Hepatic stellate cell (primary cell): Measurements from ENCODE around the gene ZNF211.

Source experiments
- DNase-seq: peaks from one replicate; pipeline ENCODE4 v3.0.0; 2011; ENCODE audit warnings: low spot score

ZNF211 gene

DNA sequence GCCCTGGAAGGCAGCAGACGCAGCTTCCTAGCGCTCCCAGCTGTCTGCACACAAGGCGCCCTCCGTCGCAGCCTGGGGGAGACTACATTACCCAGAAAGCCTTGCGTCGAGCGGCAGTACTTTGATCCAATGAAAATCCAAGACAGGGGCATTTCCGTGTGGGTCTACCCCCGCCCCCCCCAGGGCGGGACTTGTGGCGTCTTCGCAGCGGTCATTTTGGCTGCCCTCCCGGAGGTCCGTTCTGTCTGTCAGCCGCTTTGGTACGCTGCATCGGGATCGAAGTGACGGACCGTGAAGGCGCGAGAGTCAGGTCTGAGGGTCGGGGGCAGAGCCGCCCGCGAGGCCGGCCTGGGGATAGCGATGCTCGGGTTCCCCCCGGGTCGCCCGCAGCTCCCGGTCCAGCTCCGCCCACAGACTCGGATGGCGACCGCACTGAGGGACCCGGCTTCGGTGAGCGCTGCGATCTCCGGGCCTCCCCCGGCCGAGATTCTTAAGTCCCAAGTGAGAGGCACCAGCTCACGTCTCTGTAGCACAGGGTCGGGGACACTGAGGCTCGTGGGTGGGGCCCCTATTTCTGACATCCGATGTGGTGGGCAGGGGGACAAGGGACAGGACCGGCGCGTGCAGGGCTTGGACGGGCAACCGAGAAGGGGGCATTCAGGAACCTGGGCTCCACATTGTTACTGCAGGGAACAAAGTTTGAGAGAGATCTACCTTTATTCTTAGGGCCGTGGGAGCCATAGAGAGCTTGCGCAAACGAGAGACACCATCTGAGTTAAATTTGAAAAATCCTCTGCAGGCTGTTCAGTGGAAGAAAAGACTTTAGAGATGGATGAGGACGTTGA is at the start of gene ZNF211:
TSS of gene ZNF211 (plus strand) at position 182 of the 845 bp plus-strand sequence. CDS start at position 361, 179 bp downstream.
- DNase-seq = peak; percentile 95

GRCh38 chr19:57583521-57584416 is 49.2 kb upstream of the ZNF211 start, which contains the start of gene ZIK1:
Gene ZIK1 (plus strand): TSS chr19:57584145. CDS start chr19:57584357, 212 bp downstream.
- DNase-seq = peak; percentile 99

- DNase-seq = peak; percentile 65
These were observed 45.4 kb upstream of the ZNF211 start for GRCh38 chr19:57587529-57587928.

DNA sequence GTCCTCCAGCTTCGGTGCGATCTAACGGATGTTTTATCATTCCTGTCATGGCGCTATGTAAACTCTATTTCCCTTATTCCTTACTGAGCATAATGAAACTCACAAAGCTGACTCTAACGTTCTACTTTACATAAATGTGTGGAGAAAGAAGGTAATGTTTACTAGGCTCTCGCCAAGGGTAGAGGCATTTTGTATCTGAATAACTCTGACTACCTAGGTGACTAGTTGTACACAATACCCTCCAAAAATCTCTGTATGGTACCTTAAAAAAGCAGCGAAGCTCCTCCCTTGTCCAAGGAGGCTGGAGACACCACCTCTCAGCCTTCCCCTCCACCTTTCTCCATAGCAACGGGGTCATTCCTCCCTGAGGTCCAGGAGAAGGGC is 33.6 kb upstream of the ZNF211 start:
- no peak for DNase-seq

DNA sequence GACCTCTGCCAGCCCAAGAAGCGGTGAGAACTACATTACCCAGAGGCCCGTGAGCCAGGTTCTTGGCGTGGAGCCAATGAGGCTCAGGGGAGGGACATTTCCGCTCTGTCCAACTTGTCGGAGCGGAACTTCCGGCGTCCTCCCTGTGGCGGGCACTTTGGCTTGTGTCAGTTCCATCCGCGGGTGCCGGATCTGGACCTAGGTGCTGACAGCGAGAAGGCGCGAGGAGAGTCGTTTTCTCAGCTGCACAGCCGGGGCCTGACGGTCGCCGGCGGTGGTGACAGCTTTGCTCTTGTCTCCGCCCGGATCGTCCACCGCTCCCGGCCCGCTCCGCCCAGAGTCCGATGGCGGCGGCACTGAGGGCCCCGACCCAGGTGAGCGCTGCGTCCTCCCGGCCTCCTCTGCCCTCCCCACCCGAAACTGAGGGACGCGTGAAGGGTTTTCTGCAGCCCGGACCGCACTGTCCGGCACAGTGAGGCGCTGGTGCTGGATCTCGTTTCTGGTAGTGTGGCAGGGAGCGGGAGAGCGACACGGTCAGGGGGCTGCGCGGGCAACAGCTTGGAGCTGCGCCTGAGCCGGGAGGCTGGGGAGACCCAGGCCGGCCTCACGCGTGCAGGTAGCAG is 33.1 kb upstream of the ZNF211 start, which contains the start of gene ZNF530:
TSS of gene ZNF530 (plus strand) at position 125 of the 623 bp plus-strand sequence. CDS start 4,461 bp downstream, outside the sequence.
- peak; percentile 89 for DNase-seq

DNA sequence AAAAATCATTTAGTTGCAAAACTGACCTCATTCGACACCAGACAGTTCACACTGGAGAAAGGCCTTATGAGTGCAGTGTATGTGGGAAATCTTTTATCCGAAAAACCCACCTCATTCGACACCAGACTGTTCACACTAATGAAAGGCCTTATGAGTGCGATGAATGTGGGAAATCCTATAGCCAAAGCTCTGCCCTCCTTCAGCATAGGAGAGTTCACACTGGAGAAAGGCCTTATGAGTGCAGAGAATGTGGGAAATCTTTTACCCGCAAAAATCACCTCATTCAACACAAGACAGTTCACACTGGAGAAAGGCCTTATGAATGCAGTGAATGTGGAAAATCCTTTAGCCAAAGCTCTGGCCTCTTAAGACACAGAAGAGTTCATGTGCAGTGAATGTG is 26.0 kb upstream of the ZNF211 start:
- DNase-seq = no peak

DNA sequence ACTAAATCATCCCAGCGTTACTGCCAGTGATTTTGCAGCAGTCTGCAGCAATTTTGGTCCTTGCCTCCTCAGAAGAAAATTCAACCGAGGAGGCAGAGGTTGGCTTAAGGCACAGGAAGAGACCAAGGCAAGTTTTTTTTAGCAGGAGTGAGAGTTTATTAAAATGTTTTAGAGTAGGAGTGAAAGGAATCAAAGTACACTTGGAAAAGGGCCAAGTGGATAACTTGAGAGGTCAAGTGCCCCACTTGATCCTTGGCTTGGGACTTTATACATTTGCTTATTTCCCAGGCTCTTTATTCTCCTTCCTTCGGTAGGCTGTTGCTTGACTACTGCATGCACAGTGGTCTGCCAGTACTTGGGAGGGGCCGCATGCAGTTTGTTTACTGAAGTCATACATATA is 21.9 kb upstream of the ZNF211 start:
- no peak for DNase-seq

- peak; percentile 95 for DNase-seq
These were observed 18.8 kb upstream of the ZNF211 start, which contains the start of gene ZNF134 for GRCh38 chr19:57613941-57614743. Gene ZNF134 (plus strand): TSS chr19:57614242. CDS start chr19:57619469, 5,227 bp downstream.

DNA sequence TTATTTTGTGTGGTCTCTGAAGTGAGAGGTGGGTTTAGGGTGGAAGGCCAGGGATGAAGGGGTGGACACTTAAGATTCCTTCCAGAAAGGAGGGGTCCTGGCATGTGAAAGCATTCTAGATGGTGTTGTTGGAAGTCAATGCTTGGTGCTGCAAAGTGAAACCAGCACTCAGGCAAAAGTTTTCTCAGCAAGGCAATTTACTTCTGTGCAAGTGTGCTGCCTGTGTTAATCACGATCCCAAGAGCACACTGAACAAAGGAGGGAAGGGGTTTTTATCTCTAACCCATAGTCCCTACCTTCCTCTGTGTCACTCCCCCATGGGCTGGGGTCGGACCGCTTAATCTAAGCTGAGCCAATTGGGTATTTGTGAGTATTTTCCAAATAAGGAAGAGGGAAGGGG is 17.6 kb upstream of the ZNF211 start:
- DNase-seq = no peak

GRCh38 chr19:57620673-57621348 is 12.2 kb upstream of the ZNF211 start:
- DNase-seq = no peak

- no peak for DNase-seq
These were observed 9.9 kb upstream of the ZNF211 start for GRCh38 chr19:57623091-57623490.

- no peak for DNase-seq
These were observed 814 bp downstream of the ZNF211 start for GRCh38 chr19:57633832-57634131.

GRCh38 chr19:57637379-57637778 is 4.4 kb downstream of the ZNF211 start:
- DNase-seq = no peak

DNA sequence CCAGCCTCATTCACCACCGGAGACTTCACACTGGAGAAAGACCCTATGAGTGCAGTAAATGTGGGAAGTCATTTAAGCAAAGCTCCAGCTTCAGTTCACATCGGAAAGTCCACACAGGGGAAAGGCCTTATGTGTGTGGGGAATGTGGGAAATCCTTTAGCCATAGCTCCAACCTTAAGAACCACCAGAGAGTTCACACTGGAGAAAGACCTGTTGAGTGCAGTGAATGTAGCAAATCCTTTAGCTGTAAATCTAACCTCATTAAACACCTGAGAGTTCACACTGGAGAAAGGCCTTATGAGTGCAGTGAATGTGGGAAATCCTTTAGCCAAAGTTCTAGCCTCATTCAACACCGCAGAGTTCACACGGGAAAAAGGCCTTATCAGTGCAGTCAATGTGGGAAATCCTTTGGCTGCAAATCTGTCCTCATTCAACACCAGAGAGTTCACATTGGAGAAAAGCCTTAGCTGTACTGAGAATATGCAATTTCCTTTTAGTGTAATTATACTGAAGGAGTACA is 8.8 kb downstream of the ZNF211 start:
- no peak for DNase-seq

DNA sequence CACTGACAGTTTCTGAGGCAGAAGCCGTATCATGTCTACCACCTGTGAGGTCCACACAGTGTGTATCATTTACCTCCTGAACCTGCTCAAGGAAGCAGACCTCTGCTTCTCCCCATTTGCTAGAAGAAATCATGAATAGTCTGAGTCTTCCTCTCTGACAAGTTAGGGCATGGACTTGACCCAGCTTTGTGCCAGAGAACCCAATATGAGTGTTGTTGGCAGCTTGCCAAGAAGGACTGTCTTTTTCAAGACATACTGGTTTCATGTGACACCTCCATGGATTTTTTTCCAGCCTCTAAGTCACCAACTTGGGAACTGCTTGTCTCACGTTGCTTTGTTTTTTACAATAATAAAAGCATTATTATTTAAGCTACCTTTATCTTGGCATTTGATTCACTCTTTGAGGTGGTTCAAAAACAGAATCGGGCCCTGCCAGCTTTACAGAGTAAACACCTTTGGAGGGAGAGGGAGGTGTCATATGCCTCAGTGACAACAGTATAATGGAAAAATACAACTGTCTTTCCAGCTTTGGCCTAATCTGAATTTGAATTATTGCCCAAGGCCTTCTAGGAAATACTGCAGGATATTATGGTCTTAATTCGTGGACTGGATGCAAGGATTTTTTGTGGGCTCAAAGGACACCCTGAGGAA is 9.6 kb downstream of the ZNF211 start:
- no peak for DNase-seq

DNA sequence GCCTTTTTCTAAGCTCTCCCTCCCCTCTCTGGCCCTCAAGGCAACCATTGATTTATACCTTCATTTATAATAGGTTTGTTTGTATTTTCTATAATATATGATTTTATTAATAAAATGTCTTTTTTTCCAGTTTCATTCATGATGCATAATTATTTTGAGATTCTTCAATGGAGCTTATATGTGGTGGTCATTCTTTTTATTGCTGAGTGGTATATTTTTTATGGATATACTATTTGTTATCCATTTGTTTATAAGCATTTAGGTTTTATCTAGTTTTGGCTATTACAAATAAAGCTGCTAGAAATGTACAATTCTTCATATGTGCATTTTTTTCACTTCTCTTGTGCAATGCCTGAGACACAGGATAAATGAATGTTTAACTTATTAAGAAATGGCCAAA is 10.8 kb downstream of the ZNF211 start:
- no peak for DNase-seq

GRCh38 chr19:57648331-57649003 is 15.5 kb downstream of the ZNF211 start:
- no peak for DNase-seq

DNA sequence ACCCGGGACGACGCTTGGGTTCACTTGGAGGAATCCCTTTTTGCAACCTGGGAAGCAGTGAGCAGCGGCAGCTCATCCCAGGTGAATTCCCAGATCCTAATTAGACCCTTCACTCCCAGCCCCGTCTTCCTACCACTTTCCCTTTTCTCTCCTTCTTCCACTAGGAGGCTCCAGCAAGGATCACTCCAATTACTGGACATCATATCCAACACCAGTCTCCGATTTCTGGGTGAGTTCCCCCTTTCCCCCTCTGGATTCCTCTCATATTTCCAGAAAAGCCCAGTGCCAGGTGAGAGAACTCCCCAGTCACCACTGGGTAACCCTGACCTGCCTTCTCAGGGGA is 18.7 kb downstream of the ZNF211 start:
- no peak for DNase-seq

- no peak for DNase-seq
These were observed 20.7 kb downstream of the ZNF211 start for GRCh38 chr19:57653689-57654088.

DNA sequence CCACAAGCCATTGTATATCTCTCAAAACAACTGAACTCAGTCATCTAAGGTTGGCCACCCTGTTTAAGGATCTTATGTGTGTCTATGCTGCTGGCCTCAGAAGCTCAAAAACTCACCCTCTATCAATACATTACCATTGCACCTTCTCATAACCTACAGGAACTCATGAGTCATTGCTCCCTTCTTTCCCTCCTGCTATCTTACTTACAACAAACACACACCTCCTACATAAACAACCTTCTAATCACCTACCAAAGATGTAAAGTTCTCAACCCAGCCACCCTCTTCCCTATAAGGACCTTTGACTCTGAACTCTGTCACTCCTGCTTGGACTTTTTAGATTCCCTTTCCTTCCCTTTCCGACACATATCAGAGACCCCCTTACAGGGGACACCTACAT is 22.5 kb downstream of the ZNF211 start:
- no peak for DNase-seq
